Measurements from ENCODE around the gene TCF3. TPM values are rescaled to one million over a fixed set of nuclear protein-coding genes. Genes with fewer than 3 reads are reported as not detected.

Gene TCF3
- total RNA-seq, 2 donors from 2014 or later, result 64.2 to 114 TPM

- TF ChIP-seq, protein P1, sequence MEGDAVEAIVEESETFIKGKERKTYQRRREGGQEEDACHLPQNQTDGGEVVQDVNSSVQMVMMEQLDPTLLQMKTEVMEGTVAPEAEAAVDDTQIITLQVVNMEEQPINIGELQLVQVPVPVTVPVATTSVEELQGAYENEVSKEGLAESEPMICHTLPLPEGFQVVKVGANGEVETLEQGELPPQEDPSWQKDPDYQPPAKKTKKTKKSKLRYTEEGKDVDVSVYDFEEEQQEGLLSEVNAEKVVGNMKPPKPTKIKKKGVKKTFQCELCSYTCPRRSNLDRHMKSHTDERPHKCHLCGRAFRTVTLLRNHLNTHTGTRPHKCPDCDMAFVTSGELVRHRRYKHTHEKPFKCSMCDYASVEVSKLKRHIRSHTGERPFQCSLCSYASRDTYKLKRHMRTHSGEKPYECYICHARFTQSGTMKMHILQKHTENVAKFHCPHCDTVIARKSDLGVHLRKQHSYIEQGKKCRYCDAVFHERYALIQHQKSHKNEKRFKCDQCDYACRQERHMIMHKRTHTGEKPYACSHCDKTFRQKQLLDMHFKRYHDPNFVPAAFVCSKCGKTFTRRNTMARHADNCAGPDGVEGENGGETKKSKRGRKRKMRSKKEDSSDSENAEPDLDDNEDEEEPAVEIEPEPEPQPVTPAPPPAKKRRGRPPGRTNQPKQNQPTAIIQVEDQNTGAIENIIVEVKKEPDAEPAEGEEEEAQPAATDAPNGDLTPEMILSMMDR (IDR thresholded peaks at IDR 0.05), result no peak
- DNase-seq, result no peak
- H3K9ac ChIP-seq (ENCODE audit: low read depth in 2 of 2, low read length in 2 of 2), result no peak overlapping the region
- H3K27me3 ChIP-seq, result no peaks in the 10 kb centered on the region
- H3K9me3 ChIP-seq, result no peaks in the 10 kb centered on the region
- H3K4me3 ChIP-seq, result no peak overlapping the region
- intact Hi-C loops (cut with DNase I), result no loop called here
- no peaks in the 10 kb centered on the region for H3K36me3 ChIP-seq
- H3K27ac ChIP-seq, result no peak overlapping the region
- no peaks in the 10 kb centered on the region for H3K4me1 ChIP-seq
Observed at GRCh38 chr19:1659084-1659427, 6.6 kb upstream of the TCF3 start.

GRCh38 chr19:1658150-1659083 lies 6.0 kb upstream of the TCF3 start:
- no peak for DNase-seq
- Histone ChIP-seq H3K9ac (ENCODE audit: low read depth in 2 of 2, low read length in 2 of 2) (no peak overlapping the region), H3K4me1 (no peaks in the 10 kb centered on the region), H3K36me3 (no peaks in the 10 kb centered on the region), H3K27me3 (no peaks in the 10 kb centered on the region), H3K9me3 (no peaks in the 10 kb centered on the region), H3K4me3 (no peak overlapping the region), H3K27ac (no peak overlapping the region)
- intact Hi-C loops (cut with DNase I), result no loop called here
- TF ChIP-seq, protein P1 (IDR thresholded peaks at IDR 0.05), result no peak

DNA sequence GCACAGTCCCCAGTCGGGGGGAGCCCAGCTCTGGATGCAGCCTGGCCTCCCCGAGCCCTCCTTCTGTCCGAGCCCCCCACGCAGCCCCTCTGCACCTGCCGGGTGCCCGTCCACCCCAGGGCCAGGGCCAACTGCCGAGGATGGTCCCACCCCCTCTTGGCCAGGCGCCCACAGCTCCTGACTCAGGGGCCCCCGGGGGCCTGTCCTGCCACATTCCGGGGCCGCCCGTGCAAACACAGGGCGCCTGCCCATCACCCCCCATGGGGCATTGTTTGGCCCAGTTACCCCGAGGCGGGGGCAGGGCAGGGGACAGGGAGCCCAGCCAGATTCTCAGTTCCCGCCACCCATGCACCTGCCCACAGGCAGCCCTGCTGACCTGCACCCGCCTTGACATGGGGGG lies 5.3 kb upstream of the TCF3 start:
- Histone ChIP-seq H3K27ac (no peak overlapping the region), H3K27me3 (no peaks in the 10 kb centered on the region), H3K36me3 (no peaks in the 10 kb centered on the region), H3K9me3 (no peaks in the 10 kb centered on the region), H3K9ac (ENCODE audit: low read depth in 2 of 2, low read length in 2 of 2) (no peak overlapping the region), H3K4me1 (no peaks in the 10 kb centered on the region), H3K4me3 (no peak overlapping the region)
- intact Hi-C loops (cut with DNase I), result no loop called here
- TF ChIP-seq, protein P1 (IDR thresholded peaks at IDR 0.05), result no peak
- DNase-seq, result no peak

- no peaks in the 10 kb centered on the region for H3K9me3 ChIP-seq
- H3K27me3 ChIP-seq, result no peaks in the 10 kb centered on the region
- TF ChIP-seq, protein P1 (IDR thresholded peaks at IDR 0.05), result no peak
- H3K36me3 ChIP-seq, result no peaks in the 10 kb centered on the region
- no peaks in the 10 kb centered on the region for H3K4me1 ChIP-seq
- no peak overlapping the region for H3K9ac ChIP-seq (ENCODE audit: low read depth in 2 of 2, low read length in 2 of 2)
- DNase-seq, result no peak
- no peak overlapping the region for H3K4me3 ChIP-seq
- intact Hi-C loops (cut with DNase I), result no loop called here
- no peak overlapping the region for H3K27ac ChIP-seq
Observed at GRCh38 chr19:1656988-1657536, 4.6 kb upstream of the TCF3 start.

- intact Hi-C loops (cut with DNase I), result no loop called here
- H3K4me3 ChIP-seq, result no peak overlapping the region
- TF ChIP-seq, protein P1 (IDR thresholded peaks at IDR 0.05), result no peak
- DNase-seq, result no peak
- no peak overlapping the region for H3K27ac ChIP-seq
- no peaks in the 10 kb centered on the region for H3K4me1 ChIP-seq
- no peaks in the 10 kb centered on the region for H3K9me3 ChIP-seq
- H3K9ac ChIP-seq (ENCODE audit: low read depth in 2 of 2, low read length in 2 of 2), result no peak overlapping the region
- no peaks in the 10 kb centered on the region for H3K27me3 ChIP-seq
- no peaks in the 10 kb centered on the region for H3K36me3 ChIP-seq
Observed at GRCh38 chr19:1655987-1656608, 3.7 kb upstream of the TCF3 start.
